ENCODE data around the gene PSMB9.
"Not testable (repeated sequence)": the region's sequence is repeated elsewhere in the genome, so short reads cannot be mapped to it uniquely, and the experiment has no call there.

PSMB9 gene

DNA sequence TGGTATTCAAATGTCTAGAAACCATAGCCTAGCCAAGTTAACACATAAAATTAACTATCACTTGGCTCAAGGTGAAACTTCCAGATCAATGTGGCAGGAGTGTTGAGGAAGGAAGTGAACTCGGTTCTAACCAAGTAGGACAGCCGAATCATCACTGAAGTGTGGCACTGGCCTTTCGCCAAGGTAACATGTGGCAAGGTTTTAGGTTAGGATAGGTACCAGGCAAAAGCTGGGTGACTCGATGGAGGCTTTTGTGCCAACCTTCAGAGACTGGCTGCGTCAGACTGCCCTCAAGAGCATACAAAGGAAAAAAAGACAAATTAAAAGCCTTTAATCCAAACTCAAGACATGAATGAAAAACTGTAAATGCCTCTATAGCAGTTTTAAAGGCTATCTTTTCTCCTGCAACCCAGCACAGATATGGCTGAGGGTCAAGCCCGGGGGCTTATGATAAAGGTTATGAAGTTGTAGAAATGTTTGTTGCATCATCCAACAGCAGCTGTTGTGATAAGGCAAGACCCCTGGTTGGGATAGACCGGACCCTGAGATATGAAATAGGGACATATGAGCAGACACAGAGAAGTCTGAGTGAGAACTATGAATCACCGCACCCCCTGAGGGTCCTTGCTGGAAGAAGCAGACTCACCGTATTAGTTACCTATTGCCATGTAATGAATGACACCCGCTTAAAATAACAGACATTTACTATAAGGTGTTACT is 11.9 kb downstream of the PSMB9 start:
- no peak for DNase-seq

DNA sequence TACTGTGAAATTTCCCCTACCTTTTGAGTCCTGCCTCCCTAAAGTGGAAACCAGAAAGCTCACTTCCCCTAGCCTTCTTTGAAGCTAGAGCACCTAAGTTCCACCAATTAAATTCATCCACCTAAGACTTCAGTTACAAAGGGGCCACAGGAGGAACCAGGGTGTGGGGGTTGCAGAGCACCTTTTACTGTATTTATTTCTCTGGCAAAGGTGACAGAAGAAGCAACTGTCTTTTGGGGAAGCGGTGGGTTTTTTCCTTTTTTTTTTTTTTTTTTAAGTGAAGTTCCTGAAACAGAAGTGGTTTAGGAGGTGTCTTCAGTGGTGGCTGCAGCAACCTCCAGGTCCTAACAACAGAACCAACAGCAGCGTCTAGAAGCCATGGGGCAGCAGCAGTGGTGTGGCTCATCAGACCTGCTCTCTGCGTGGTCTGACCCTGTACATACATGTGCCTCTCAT is 13.1 kb downstream of the PSMB9 start:
- no peak for DNase-seq

DNA sequence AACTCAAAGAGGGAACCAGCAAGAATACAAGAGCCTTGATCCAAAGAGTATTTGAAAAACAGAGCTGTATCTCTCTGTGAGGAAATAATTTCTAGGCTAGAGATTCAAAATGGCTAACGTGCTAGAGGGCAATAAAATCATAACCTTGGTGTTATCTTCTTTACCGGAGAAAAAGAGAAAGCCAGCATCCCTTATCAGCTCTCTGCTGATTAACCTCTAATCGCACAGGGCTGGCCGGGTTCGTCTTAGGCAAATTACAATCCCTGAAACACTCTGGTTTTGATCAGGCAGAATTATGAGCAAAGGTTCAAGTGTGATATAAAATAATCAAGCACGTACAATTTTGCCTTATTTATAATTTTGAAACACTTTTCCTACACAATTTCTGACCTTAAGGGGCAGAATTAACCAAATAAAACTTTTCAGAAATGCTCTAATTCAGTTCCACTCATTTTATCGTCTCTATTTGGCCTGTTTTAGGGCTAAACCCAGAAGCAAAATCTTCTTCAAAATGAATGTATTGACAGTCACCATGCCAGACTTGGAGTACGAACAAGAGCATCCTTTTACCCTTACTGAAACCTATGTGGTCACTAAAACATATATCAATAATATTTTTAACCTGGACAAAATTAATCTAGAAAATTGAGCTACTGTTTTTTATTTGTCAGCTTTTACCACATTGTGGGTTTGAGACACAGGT is 13.7 kb downstream of the PSMB9 start:
- DNase-seq: no peak

DNA sequence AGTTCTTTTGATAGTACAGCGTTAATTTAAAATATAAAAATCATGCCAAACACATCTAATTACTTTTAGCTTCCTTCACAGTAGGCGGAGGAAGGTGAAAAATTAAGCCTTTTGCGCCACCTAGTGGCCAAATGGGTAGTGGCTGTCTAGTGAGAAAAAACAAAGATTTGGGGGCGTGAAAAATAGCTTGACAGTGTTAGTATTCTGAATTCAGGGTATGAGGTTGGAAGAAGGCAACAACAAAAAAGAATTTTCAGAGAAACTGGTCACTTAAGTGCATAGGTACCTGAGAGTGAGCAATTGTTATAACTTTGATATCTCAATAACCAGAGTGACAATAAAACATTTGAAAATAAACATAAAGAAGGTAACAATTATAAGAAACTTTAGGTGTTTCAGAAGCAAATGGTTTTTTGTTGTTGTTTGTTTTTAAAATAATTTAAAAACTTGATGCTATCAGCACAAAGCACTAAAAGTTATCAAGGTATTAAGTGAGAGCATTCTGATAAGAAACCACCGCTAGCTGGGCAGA is 14.3 kb downstream of the PSMB9 start:
- peak; percentile 80 for DNase-seq

DNA sequence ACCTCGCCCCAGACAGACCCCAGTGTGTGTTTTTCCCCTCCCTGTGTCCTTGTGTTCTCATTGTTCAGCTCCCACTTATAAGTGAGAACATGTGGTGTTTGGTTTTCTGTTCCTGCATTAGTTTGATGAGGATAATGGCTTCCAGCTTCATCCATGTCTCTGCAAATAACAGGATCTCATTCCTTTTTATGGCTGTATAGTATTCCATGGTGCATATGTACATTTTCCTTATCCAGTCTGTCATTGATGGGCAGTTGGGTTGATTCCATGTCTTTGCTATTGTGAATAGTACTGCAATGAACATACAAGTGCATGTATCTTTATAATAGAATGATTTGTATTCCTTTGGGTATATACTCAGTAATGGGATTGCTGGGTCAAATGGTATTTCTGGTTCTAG is 20.0 kb downstream of the PSMB9 start:
- not testable (repeated sequence) for DNase-seq

DNA sequence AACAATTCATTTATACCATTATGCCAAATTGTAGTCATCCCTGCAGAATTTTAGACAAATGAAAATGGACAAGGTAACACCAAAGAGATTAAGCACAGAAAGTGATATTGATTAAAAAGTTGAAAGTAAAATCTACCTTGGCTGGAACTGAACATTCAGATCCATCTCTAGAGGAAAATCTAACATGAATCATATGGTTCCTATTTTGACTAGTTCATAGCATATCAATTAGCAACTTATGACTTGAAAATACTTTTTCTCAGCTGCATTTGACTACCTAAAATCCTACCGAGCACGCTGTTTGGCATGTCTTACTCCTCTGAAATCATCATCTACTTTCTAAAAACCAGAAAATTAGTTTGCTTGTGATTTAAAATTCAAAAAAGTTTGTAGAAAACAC is 22.6 kb downstream of the PSMB9 start:
- no peak for DNase-seq

DNA sequence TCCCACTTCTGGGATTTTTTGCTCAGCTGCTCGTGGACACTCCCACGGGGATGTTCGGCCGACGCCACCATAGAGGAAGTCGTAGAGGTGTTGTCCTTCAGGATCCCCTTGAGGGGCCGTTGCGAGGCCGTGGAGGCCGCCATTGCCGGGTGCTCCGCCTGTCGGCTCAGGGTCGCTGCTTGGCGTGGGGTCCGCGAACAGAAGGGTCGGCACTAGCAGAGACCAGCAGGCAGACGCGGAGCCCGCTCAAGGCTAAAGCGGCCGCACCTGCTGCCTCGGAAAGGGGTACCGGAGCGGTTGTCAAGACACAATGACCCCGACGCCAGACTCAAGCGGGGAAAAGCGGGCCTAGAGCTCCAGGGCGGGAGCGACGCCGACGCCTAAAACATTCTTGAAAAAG is 25.7 kb downstream of the PSMB9 start:
- no peak for DNase-seq

DNA sequence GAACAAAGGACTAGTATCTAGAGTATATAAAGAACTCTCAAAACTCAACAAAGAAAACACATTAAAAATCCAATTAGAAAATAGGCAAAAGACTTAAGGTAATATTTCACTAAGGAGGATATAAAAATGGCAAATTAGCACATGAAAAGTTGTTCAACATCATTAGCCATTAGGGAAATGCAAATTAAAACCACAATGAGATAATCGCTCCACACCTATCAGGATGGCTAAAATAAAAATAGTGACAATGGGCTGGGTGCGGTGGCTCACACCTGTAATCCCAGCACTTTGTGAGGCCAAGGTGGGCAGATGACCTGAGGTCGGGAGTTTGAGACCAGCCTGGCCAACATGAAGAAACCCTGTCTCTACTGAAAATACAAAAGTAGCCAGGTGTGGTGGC is 27.0 kb downstream of the PSMB9 start:
- DNase-seq: not testable (repeated sequence)

DNA sequence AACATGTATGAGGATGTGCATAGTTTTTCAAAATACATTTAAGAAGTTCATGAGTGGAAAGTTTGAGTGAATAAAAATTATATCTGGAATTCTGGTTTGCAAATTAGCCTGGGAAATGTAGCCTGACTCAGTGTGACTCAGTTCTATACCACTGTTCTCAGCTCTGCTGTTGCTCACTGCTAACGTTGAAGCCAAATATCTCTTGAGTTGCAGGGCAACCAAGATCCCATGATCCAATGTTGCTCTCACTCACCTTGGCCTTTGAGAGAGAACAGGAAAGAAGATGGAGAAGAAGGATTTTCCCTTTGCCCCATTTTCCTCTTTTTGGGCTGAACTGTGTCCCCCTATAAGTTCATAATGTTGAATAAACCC is 28.9 kb downstream of the PSMB9 start:
- DNase-seq: no peak

DNA sequence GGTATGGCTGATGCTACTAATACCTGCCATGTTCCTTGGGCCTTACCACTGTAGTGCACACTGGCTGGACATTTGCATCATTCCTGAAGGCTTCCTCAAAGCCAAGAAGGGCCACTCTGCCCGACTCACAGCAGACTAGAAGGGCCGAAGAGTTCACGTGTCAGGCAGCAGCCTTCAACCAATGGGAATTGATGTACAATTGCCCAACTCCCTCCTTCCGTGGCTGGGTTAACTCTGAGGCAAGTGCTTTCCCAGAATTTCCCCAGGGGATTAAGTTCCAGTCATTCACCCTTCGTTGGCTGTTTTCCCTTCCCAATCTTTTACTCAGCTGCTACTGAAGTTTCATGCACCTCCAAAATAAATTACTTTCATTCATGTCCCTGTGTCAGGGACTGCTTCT is 29.8 kb downstream of the PSMB9 start:
- no peak for DNase-seq

DNA sequence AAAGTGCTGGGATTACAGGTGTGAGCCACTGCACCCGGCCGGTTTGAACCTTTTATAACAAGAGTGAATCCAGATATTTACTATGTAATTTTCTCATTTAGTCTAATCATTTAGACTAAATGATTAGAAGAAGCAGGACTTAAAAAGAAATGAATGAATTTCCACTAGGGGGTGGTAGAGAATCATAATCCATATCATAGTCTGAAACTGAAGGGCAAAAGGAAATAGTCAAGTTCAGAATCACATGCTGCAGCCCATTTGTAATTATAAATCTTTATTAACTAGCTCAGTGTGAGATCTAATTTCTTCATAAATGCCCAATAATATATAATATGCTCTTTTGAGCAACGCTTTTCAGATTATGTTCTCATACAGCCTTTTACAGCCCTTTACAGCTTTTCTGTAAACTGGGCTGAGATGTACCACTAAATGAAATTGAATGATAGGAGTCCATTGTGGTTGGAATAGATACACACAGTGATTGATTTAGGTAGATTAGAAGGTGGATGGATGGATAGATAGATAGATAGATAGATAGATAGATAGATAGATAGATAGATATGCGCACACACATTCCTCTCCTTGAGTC is 31.8 kb downstream of the PSMB9 start:
- no peak for DNase-seq

DNA sequence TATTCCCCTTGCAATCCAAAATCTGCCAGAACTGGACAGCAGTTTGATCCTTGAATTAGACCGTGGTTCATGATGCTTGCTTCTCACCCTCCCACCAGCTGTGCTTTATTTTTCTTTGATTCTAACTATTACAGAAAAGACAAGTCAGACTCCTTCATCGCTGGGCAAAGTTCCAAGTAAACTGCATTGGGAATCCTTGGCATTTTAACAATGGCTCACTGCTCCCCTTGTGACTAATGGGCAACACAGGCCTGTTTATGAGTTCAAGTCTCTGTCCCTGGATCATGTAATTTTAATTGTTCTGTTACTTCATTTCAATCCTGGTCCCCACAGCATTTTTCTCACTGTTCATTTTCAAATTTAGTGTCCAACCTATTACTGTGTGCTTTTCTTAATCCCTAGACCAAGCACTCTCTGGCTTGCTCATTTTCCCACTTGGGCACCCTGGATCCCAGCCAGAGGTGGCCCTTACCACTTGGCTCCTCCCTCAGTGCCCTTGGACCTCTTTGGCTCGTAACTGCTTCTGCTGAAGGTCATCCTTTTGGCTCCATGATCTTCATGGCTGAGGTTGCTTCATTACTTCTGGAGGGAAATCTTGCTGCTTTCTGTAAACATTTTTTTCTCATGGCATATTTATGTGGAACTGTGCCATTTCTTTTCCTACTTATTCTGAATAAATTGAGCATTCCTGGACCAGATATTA is 32.8 kb downstream of the PSMB9 start:
- DNase-seq: no peak

DNA sequence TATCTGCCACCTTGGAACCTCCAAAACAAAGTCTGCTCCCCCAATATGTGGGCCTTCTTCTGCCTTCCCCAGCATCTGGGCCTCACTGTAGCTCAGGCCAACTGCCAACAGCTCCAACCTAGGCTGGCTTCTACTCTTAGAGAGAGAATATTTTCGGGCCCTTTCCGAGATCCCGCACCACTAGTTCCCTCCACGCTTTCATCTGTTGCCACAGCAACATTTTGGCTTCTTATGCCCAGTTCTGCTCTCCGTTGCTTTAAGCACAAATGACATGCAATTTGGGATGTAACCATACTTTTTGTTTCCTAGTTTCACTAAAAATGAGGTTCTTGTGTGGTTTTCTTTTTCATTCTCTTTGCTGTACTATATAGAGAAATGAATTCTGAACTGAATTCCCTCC is 33.6 kb downstream of the PSMB9 start:
- DNase-seq: no peak

DNA sequence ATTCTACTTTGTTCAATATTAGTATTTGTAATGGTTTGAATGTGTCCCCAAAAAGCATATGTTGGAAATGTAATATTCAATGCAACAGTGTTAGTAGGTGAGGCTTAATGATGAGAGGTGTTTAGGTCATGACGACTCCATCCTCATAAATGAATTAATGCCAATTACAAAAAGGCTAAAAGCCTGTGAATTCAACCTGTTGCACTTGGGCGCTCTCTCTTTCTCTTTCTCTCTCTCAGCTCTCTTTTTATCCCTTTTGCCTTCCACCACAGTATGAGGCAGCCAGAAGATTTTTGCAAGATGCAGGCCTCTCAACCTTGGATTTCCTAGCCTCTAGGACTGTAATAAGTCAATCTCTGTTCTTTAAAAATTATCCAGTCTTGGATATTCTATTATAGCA is 34.6 kb downstream of the PSMB9 start:
- no peak for DNase-seq

DNA sequence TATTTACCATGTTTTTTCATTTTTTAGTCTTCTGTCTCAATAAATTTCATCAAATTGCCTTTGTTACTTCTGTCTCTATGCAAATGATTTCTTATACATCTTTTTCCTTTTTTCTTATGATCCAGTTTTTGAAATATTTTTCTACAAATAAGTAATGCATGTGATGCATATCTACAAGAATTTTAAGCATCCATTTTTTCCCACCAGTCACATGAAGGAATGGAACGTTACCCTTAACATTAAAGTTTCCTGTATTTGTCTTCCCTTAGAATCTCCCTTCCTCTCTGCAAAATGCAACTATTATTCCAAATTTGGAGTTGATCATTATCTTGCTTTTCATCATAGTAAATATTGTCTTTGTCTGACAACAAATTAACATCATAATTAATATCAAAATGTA is 35.5 kb downstream of the PSMB9 start:
- DNase-seq: no peak

DNA sequence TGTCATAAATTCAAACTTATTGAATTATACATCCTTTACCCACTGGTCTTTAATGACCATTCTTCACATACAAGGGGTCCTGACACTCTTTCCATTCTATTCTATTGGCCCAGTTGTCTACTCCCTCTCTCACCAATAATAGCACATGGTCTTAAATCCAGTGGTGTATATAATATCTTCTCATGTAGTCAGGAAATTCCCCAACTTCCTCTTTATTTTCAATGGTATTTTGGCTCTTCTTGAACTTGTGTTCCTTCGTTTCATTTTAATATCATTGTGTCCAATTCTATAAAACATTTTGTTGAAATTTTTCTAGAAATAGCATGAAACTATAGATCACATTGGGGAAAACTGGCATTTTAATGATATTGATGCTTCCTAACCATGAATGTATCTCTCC is 36.8 kb downstream of the PSMB9 start:
- no peak for DNase-seq

DNA sequence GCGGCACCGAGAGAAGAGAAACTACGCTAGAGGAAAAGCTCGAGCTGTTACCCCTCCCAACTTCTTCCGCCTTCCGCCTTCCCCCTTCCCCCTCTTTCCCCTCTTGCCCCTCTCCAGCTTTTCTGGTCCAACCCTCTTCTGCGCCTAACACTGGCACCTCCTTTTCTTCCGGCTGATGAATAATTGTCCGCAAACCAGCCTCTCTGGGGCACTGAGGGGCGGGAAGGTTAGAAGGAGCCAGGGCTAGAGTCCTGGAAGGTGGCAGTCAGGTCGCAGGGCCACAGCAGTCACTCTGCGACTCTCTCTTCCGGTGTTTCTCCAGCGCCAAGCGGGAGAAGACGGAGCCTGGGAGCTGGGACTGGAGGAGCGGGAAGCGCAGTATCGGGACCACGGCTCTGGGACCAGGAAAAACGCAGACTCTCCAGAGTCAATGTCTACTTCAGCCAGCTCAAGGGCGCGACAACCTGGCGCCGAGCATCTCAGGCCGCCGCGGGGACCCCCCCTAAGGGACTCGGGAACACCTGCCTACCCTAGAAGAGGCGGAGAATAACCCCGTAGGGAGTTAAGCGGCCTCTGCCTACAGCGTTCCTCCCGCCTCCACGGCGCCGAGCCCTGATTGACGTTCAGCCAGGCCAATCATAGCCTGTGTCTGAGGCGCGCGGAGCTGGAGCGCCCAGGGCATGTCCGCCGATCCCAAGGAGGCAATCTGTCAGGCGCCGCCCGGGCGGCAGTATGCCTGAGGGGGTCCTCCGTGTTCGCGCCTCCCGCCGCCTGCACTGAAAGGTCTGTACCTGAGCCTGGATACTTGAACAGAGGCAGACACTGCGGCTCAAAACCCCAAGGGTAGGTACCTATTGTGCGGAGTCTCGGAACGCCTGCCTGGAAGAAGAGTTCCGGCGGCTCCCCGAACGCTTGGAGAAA is 40.4 kb downstream of the PSMB9 start:
- DNase-seq: peak; percentile 92

DNA sequence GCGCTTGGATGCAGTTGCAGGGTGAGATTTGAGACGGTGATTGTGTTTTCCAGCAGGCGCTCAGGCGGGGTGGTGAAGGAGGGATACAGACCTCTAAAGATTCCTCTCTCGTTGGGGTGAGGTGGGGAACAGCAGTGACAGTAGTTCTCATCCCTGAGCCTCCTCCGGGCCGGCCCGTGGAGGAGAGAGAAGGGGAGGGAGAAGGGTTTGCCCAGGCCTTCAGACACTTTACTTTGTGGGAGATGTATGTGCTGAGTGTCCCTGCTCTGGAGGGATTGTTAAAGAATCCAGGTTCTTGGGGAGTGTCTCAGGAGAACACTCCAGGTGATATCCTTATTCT is 41.0 kb downstream of the PSMB9 start:
- DNase-seq: no peak

DNA sequence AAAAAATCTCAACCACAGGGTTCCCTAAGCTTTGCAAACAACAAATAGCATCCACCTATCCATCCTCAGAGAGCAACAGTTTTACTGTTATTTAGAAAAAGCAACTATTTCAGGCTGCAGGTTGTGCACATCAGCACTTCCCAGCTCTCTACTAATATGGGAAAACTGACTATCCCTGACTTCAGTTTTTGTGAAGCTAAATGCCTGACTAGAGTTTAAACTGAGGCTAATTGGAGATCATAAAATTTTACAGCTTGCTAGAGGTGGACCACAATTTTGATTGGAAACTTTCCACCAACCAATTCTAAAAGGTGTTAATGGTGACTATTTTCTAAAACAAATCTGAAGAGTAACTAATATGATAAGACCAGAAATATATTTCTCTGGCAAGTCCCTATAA is 50.0 kb downstream of the PSMB9 start:
- no peak for DNase-seq

DNA sequence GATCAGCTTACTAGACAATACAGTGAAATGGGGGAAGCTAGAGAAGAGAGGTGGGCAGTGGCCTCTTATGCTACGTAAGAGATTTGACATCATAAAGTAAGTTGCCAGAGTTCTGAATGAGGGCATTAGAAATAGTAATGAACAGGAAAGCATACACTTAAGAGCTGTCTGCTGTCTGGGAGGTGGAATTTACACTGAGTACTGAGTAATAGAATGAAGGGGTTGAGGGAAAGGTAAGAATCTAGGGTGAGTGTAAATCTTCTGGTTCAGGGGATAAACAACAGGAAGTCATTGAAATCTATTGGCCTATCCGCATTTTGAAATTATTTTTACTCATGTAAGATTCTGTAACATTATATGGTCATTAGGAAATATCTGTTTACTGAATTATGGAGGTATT is 51.1 kb downstream of the PSMB9 start:
- DNase-seq: no peak

DNA sequence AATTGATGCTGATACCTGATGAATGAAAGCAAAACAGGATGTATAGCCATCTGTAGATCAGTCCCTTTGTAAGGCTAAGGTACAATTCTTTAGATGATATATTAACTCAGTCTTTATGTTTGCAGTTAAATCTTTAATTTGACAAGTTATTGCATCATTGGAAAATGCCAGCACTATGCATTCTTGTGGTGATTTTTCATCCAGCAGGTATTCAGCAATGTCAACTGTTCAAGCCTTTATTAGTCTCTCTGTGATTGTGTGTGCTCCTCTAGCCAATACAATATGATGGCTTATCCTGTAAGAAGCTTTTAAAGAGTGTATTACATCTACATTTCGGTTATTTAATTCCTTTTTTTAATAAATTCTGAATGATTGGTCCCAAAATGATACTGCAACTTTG is 52.5 kb downstream of the PSMB9 start:
- no peak for DNase-seq

DNA sequence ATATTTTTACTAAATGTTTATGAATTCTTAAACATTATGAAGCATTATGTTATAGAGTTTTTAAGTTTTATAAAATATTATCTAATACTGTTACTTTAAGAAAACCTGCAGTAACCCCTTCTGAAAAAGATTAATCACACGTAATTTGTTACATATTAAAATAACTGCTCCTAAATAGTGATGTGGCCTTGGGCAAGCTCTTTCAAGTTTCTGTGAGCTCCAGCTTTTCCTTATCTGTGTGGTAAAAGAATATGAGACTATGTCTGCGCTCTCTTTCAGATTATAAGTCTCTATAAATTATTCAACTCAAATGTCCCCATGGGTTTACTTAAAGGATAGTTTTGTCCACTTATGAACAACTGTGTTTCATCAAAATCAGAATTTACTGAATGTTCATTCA is 54.9 kb downstream of the PSMB9 start:
- DNase-seq: no peak

Measured in CD4-positive, alpha-beta T cell treated with Interleukin-15 for 1 hour (primary cell).